ENCODE results near the gene IFT22.

IFT22 gene

DNA sequence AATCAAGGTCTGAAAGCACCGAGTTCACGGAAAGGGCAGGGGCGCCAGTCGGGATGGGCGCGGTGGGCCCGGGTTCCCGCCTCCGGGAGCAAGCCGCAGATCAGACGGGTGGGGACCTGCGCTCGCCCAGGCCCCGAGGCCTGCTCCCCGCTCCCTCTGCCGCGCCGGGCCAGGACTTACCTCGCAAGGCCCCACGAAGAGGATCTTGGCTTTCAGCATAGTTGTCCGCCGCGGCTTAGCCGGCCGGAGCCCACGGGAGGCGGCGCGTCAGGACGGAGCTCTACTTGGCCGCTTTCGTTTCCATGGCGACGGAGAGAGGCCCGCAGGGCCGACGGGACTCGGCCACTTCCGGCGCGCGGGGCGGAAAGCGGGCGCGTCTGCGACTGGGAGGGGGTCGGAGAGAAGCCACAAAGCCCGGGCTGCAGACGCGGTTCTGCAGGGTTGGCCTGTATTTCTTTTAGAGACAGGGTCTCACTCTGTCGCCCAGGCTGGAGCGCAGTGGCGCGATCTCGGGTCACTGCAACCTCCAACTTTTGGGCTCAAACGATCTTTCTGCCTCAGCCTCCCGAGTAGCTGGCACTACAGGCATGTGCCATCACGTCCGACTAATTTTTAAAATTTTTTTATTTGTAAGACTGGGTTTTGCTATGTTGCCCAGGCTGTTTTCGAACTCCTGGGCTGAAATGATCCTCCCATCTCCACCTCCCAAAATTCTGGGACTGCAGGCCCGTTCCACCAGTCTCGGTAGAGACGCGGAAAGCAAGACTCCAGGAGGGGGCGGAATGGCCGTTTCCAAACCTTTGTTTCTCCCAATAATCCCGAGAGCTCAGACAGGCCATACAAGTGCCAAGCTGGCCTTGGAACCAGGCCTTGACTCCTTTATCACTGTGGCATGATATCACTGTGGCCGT, at the start of gene IFT22:
IFT22 (minus strand) TSS at position 322 of the 911 bp plus-strand sequence; CDS start at position 219, 103 bp downstream.
- Histone ChIP-seq H4K20me1 (no peaks in the 10 kb centered on the region), H3K9me3 (no peaks in the 10 kb centered on the region), H3K27ac (peak within 1 kb of the TSS; percentile 78), H3K4me3 (peak within 1 kb of the TSS; percentile 87), H3K36me3 (peaks cover 18% of the 10 kb centered on the region), H3K27me3 (no peaks in the 10 kb centered on the region), H3K9ac (peak within 1 kb of the TSS; percentile 78), H3K4me1 (peaks cover 18% of the 10 kb centered on the region), H3K4me2 (peak within 1 kb of the TSS; percentile 85)
- TF ChIP-seq Cebpa-rat (IDR thresholded peaks at IDR 0.05), result no peak

DNA sequence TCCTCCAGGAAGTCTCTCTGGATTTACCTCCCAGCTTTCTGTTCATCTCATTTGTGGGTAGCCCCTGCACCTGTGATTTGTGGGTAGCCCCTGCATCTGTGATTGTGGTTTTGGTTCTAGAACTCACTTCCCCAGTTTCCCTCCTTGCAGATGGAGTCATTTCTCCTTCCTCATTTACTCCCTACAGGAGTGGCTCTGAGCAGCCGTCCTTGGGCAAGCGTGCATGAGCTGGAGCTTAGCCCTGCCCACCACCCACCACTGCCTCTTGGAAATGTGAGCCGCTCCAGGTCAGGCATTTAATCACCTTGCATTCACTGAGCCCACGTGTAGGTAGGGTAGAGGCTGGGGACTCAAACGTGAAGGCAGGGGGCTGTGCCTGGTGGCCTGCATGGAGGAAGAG, 49.2 kb upstream of the IFT22 start:
- TF ChIP-seq Cebpa-rat (IDR thresholded peaks at IDR 0.05), result no peak
- Histone ChIP-seq H3K4me2 (peak overlapping the region; percentile 56), H3K27me3 (no peaks in the 10 kb centered on the region), H3K27ac (no peak overlapping the region), H3K9me3 (no peaks in the 10 kb centered on the region), H3K36me3 (no peaks in the 10 kb centered on the region), H3K4me1 (peaks cover 12% of the 10 kb centered on the region), H3K9ac (no peak overlapping the region), H3K4me3 (no peak overlapping the region), H4K20me1 (no peaks in the 10 kb centered on the region)

GRCh38 chr7:101368422-101369165, 47.0 kb upstream of the IFT22 start:
- Histone ChIP-seq H3K27ac (no peak overlapping the region), H3K9me3 (no peaks in the 10 kb centered on the region), H3K4me1 (peaks cover 20% of the 10 kb centered on the region), H3K9ac (no peak overlapping the region), H4K20me1 (no peaks in the 10 kb centered on the region), H3K27me3 (peaks cover 4% of the 10 kb centered on the region), H3K4me3 (no peak overlapping the region), H3K36me3 (no peaks in the 10 kb centered on the region), H3K4me2 (no peak overlapping the region)
- TF ChIP-seq Cebpa-rat (IDR thresholded peaks at IDR 0.05), result no peak

GRCh38 chr7:101367676-101368075, 46.1 kb upstream of the IFT22 start:
- no peaks in the 10 kb centered on the region for H3K36me3 ChIP-seq
- H3K27me3 ChIP-seq, result peaks cover 9% of the 10 kb centered on the region
- no peaks in the 10 kb centered on the region for H3K9me3 ChIP-seq
- H4K20me1 ChIP-seq, result no peaks in the 10 kb centered on the region
- TF ChIP-seq Cebpa-rat (IDR thresholded peaks at IDR 0.05), result no peak
- H3K27ac ChIP-seq, result no peak overlapping the region
- peaks cover 20% of the 10 kb centered on the region for H3K4me1 ChIP-seq
- H3K9ac ChIP-seq, result no peak overlapping the region
- H3K4me2 ChIP-seq, result no peak overlapping the region
- no peak overlapping the region for H3K4me3 ChIP-seq

- no peak overlapping the region for H3K4me2 ChIP-seq
- TF ChIP-seq Cebpa-rat (IDR thresholded peaks at IDR 0.05), result no peak
- no peaks in the 10 kb centered on the region for H4K20me1 ChIP-seq
- H3K4me1 ChIP-seq, result peaks cover 14% of the 10 kb centered on the region
- H3K27ac ChIP-seq, result no peak overlapping the region
- no peaks in the 10 kb centered on the region for H3K36me3 ChIP-seq
- H3K27me3 ChIP-seq, result peaks cover 20% of the 10 kb centered on the region
- H3K4me3 ChIP-seq, result no peak overlapping the region
- no peaks in the 10 kb centered on the region for H3K9me3 ChIP-seq
- H3K9ac ChIP-seq, result no peak overlapping the region
Measured at GRCh38 chr7:101365956-101366355, 44.3 kb upstream of the IFT22 start.

GRCh38 chr7:101363734-101364374, 42.2 kb upstream of the IFT22 start:
- Histone ChIP-seq H3K9ac (no peak overlapping the region), H3K27me3 (peaks cover 24% of the 10 kb centered on the region), H3K9me3 (no peaks in the 10 kb centered on the region), H3K4me3 (0 out of 2 replicates have a peak overlapping the region, but pooled peaks have one; percentile 12), H3K4me1 (peaks cover 8% of the 10 kb centered on the region; the same call in 1 of the 2 replicates), H3K27ac (no peak overlapping the region), H3K36me3 (no peaks in the 10 kb centered on the region), H3K4me2 (peak overlapping the region; percentile 77), H4K20me1 (no peaks in the 10 kb centered on the region)
- no peak for TF ChIP-seq Cebpa-rat (IDR thresholded peaks at IDR 0.05)

GRCh38 chr7:101363196-101363733, 41.7 kb upstream of the IFT22 start:
- H3K27ac ChIP-seq, result no peak overlapping the region
- H3K4me1 ChIP-seq, result peaks cover 8% of the 10 kb centered on the region; the same call in 1 of the 2 replicates
- H3K9me3 ChIP-seq, result no peaks in the 10 kb centered on the region
- peak overlapping the region; percentile 77 for H3K4me2 ChIP-seq
- H3K27me3 ChIP-seq, result peaks cover 24% of the 10 kb centered on the region
- H3K36me3 ChIP-seq, result no peaks in the 10 kb centered on the region
- H3K4me3 ChIP-seq, result 0 out of 2 replicates have a peak overlapping the region, but pooled peaks have one; percentile 12
- no peak overlapping the region for H3K9ac ChIP-seq
- no peaks in the 10 kb centered on the region for H4K20me1 ChIP-seq
- TF ChIP-seq Cebpa-rat (IDR thresholded peaks at IDR 0.05), result no peak

DNA sequence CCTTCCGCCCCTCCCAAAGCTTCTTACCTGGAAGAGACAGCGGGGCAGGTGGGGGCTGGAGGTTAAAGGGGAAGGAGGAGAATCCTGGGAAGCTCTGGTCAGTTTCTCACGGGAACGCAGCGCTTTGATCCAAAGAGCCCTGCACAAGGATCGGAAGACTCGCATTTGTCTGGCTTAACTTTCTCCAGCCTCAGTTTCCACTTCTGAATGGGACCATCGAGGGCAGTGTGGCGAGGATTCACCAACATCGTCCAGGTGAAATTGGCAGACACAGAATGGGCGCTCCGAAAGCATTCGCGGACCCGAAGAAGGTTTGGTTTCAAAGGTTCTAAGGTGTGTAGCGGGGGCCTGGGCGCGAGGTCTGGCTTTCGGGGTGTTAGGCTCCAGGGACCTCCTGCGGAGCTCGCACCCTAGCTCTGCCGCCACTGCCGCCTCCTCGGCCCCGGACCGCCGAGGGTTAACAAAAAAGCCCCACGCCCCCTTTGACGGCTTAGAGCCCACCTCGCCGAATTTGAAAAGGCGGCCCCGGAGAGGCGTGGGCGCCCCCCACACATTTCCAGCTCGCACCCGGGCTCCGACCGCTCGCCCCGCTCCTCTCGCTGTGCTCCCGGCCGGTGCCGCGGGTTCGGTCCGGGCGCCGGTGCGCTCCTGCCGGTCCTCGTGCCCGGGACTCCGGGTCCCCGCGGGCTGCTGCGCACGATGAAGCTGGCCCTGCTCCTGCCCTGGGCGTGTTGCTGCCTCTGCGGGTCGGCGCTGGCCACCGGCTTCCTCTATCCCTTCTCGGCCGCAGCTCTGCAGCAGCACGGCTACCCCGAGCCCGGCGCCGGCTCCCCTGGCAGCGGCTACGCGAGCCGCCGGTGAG, 41.0 kb upstream of the IFT22 start, which contains the start of gene COL26A1:
COL26A1 (plus strand) TSS at position 542 of the 862 bp plus-strand sequence; CDS start at position 700, 158 bp downstream.
- no peak for TF ChIP-seq Cebpa-rat (IDR thresholded peaks at IDR 0.05)
- Histone ChIP-seq H3K27ac (no peak within 1 kb of the TSS), H3K36me3 (no peaks in the 10 kb centered on the region), H3K4me3 (0 out of 2 replicates have a peak within 1 kb of the TSS, but pooled peaks have one; percentile 12), H3K4me2 (peak within 1 kb of the TSS; percentile 77), H4K20me1 (no peaks in the 10 kb centered on the region), H3K9ac (no peak within 1 kb of the TSS), H3K9me3 (no peaks in the 10 kb centered on the region), H3K27me3 (peaks cover 24% of the 10 kb centered on the region), H3K4me1 (peaks cover 8% of the 10 kb centered on the region; the same call in 1 of the 2 replicates)

Measured in BLaER1 (cell line).